B cell (primary cell): ENCODE data around the gene PTS. TPM values are rescaled to one million over a fixed set of nuclear protein-coding genes. Genes with fewer than 3 reads are reported as not detected.

ENCODE experiments used
- ATAC-seq: fragments of 200-7000 bp; cut with Tn5 transposase; one replicate; pipeline ENCODE4 v1.10.0; 2021; ENCODE audit warnings: low read depth, mild to moderate bottlenecking, moderate number of reproducible peaks, moderate library complexity
- CTCF ChIA-PET: fragments of 350-600 bp; sonication (Branson Sonifier 250); formaldehyde crosslinking; loops from one replicate; lab custom pipeline; 2021; ENCODE audit warnings: antibody characterized with exemption, inconsistent platforms; lab: Charles Lee
- POLR2A ChIA-PET: fragments of 350-600 bp; sonication (Branson Sonifier 250); formaldehyde crosslinking; loops from one replicate; lab custom pipeline; 2021; ENCODE audit warnings: antibody characterized with exemption; lab: Charles Lee
- DNase-seq: peaks from one replicate; pipeline ENCODE4 v3.0.0; 2013
- H2AFZ ChIP-seq: 2 replicates; pipeline ENCODE4 v1.6.1; 2012; ENCODE audit warnings: mild to moderate bottlenecking, low read depth, low read length; ENCODE audit not compliant: insufficient read depth, poor library complexity, severe bottlenecking
- H3K27ac ChIP-seq, 2 donors: 1 replicate in 1 of 2; 2 replicates in 1 of 2; pipeline ENCODE4 v1.5.1; 2012 to 2013; ENCODE audit warnings: low read length in 2 of 2, mild to moderate bottlenecking in 2 of 2, moderate library complexity in 1 of 2
- H3K27me3 ChIP-seq, 4 experiments: fragments of 200-600 bp in 1 of 4; sonication (generic) in 1 of 4; replicated peaks in 1 of 4; 1 replicate in 2 of 4; 2 replicates in 2 of 4; pipeline versions ENCODE4 v1.6.1 to v1.7.0; 2013 to 2016; ENCODE audit warnings: low read length in 3 of 4, mild to moderate bottlenecking in 2 of 4, mixed read lengths in 1 of 4, moderate library complexity in 1 of 4; ENCODE audit not compliant: insufficient read depth in 4 of 4, control insufficient read depth in 3 of 4; ENCODE audit errors: control extremely low read depth in 1 of 4
- H3K36me3 ChIP-seq, 2 experiments: replicated peaks in 1 of 2; 1 replicate in 1 of 2; 2 replicates in 1 of 2; pipeline versions ENCODE4 v1.6.1 to v1.7.1; 2013; ENCODE audit warnings: low read length in 1 of 2; ENCODE audit not compliant: insufficient read depth in 2 of 2, control insufficient read depth in 1 of 2; ENCODE audit errors: control extremely low read depth in 1 of 2, extremely low read depth in 1 of 2
- H3K4me1 ChIP-seq, 2 donors: fragments of 200-600 bp in 1 of 2; sonication (generic) in 1 of 2; 1 replicate in 1 of 2; 2 replicates in 1 of 2; pipeline versions ENCODE4 v1.5.1 to v1.6.1; 2013 to 2017; ENCODE audit warnings: low read length in 2 of 2; ENCODE audit not compliant: control insufficient read depth in 2 of 2, insufficient read depth in 2 of 2
- H3K4me2 ChIP-seq: replicated peaks from 2 replicates; pipeline ENCODE3; 2012; ENCODE audit warnings: mild to moderate bottlenecking, low read depth, low read length; ENCODE audit not compliant: poor library complexity, severe bottlenecking
- H3K4me3 ChIP-seq, 5 experiments: fragments of 200-600 bp in 1 of 5; sonication (generic) in 1 of 5; 1 replicate in 3 of 5; 2 replicates in 2 of 5; pipeline versions ENCODE4 v1.5.1 to v1.7.0; 2011 to 2016; ENCODE audit warnings: low read length in 4 of 5, mild to moderate bottlenecking in 4 of 5, low read depth in 2 of 5, control low read depth in 1 of 5, moderate library complexity in 1 of 5; ENCODE audit not compliant: insufficient read depth in 1 of 5; ENCODE audit errors: control extremely low read depth in 1 of 5, extremely low read depth in 1 of 5
- H3K79me2 ChIP-seq: fragments of 200-600 bp; sonication (generic); one replicate; pipeline ENCODE4 v1.6.0; 2016; ENCODE audit warnings: low read length; ENCODE audit not compliant: control insufficient read depth, insufficient read depth
- H3K9ac ChIP-seq: fragments of 200-600 bp; sonication (generic); 2 replicates; pipeline ENCODE4 v1.6.1; 2017; ENCODE audit warnings: mild to moderate bottlenecking, low read length, moderate library complexity
- H3K9me3 ChIP-seq, 3 donors: one replicate each; pipeline versions ENCODE4 v1.6.1 to v1.7.1; 2013; ENCODE audit warnings: low read length in 2 of 3; ENCODE audit not compliant: control insufficient read depth in 2 of 3, insufficient read depth in 1 of 3; ENCODE audit errors: control extremely low read depth in 1 of 3
- H4K20me1 ChIP-seq: 2 replicates; pipeline ENCODE4 v1.6.0; 2012; ENCODE audit warnings: mild to moderate bottlenecking, low read length; ENCODE audit not compliant: insufficient read depth, control insufficient read depth, poor library complexity, severe bottlenecking
- H3K27ac Mint-ChIP-seq: one replicate; pipeline ENCODE4 v1.8.0; 2021; ENCODE audit warnings: mixed read lengths
- H3K27me3 Mint-ChIP-seq: one replicate; pipeline ENCODE4 v1.8.0; 2021; ENCODE audit warnings: mixed read lengths
- H3K4me1 Mint-ChIP-seq: one replicate; pipeline ENCODE4 v1.8.0; 2021; ENCODE audit warnings: mixed read lengths
- H3K4me3 Mint-ChIP-seq: one replicate; pipeline ENCODE4 v1.8.0; 2021; ENCODE audit warnings: mixed read lengths
- H3K9me3 Mint-ChIP-seq: one replicate; pipeline ENCODE4 v1.8.0; 2022; ENCODE audit warnings: mixed read lengths; ENCODE audit not compliant: insufficient read depth
- EZH2 ChIP-seq: IDR thresholded peaks from 2 replicates; pipeline ENCODE4 v1.6.1; 2012; ENCODE audit warnings: borderline replicate concordance, low read depth, mild to moderate bottlenecking, moderate library complexity, low read length; ENCODE audit not compliant: insufficient read depth, poor library complexity, severe bottlenecking
- WGBS: methylation state at CpG from one replicate; pipeline ENCODE4 v1.1.5; 2013; ENCODE audit warnings: missing lambda C conversion rate; ENCODE audit not compliant: insufficient coverage; 5-methylcytosine and 5-hydroxymethylcytosine counted together
- intact Hi-C: fragments of 100-400 bp; cut with micrococcal nuclease; formaldehyde crosslinking; loops from one replicate; pipeline ENCODE4 v1.10.0; 2022
- polyA plus RNA-seq: library from polyadenylated mRNA; depleted of rRNA; stranded (reverse); fragments of >200 nt; gene quantifications from 2 replicates; pipeline ENCODE4 v1.2.3, GENCODE V29; 2012
- small RNA-seq: library from RNA; depleted of rRNA; stranded (forward); fragments of <200 nt; gene quantifications from one replicate; pipeline ENCODE3, GENCODE V24; 2012; ENCODE audit warnings: low replicate concordance, low read depth; ENCODE audit not compliant: insufficient read length
- total RNA-seq, 2 donors: library from RNA; stranded (reverse); fragments of 120-200 nt in 1 of 2; gene quantifications; 1 replicate in 1 of 2; 2 replicates in 1 of 2; pipeline versions ENCODE4 v1.2.3 to v1.2.4, GENCODE V29; 2013 to 2022
- TF ChIP-seq, protein P1 (sequence below): fragments of 200-600 bp; IDR thresholded peaks from one replicate; pipeline ENCODE4 v1.8.0; 2022; ENCODE audit warnings: antibody characterized with exemption, mild to moderate bottlenecking

PTS gene
- total and polyA plus RNA-seq, 2 donors (not counting 1 experiment from before 2014, with no cell fraction given) = 36.2 to 36.9 TPM

DNA sequence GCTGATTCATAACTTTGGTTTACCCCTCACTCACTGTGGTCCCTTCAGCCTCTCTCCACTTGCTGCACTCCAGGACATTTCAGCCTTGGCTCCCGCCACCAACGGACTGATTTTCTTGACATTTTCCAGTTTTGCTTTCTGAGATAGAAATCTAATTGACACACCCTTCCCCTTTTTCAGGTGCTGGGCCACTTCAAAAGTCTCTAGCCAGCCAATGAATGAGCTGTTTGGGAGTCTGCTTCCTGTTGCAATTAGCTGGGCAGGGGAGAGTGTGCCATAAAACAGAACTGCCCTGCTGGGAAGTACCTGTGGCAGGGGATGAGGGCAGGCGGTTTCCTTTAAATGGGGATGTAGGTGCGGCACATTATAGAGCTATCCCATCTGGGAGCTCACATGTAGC lies 55.5 kb downstream of the PTS start:
- H3K27ac Mint-ChIP-seq = no peak overlapping the region

More for the DNA sequence above, 55.5 kb downstream of the PTS start:
- H3K4me1 Mint-ChIP-seq = peaks cover 18% of the 10 kb centered on the region
- TF ChIP-seq, protein P1, sequence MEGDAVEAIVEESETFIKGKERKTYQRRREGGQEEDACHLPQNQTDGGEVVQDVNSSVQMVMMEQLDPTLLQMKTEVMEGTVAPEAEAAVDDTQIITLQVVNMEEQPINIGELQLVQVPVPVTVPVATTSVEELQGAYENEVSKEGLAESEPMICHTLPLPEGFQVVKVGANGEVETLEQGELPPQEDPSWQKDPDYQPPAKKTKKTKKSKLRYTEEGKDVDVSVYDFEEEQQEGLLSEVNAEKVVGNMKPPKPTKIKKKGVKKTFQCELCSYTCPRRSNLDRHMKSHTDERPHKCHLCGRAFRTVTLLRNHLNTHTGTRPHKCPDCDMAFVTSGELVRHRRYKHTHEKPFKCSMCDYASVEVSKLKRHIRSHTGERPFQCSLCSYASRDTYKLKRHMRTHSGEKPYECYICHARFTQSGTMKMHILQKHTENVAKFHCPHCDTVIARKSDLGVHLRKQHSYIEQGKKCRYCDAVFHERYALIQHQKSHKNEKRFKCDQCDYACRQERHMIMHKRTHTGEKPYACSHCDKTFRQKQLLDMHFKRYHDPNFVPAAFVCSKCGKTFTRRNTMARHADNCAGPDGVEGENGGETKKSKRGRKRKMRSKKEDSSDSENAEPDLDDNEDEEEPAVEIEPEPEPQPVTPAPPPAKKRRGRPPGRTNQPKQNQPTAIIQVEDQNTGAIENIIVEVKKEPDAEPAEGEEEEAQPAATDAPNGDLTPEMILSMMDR = no peak
- no peak for TF ChIP-seq EZH2
- peak overlapping the region; percentile 27 for H3K4me2 ChIP-seq
- H3K27me3 Mint-ChIP-seq = no peaks in the 10 kb centered on the region
- H2AFZ ChIP-seq = peak overlapping the region; percentile 27
- no peak overlapping the region for H3K9ac ChIP-seq
- no peak overlapping the region for H3K27ac ChIP-seq
- ChIA-PET POLR2A (no interaction called here), CTCF (interaction anchor here (0.7 to 19.7 kb wide), 8 partner anchors 10 to 1959 kb away, joined by 3 to 471 read pairs (median 16); partner anchors contain the start of gene PTS)
- peaks cover 0 to 2% (median 0%) of the 10 kb centered on the region in 4 experiments for H3K27me3 ChIP-seq
- peaks cover 7 to 15% of the 10 kb centered on the region in 2 donors for H3K4me1 ChIP-seq
- ATAC-seq (no peak), DNase-seq (no peak)
- H3K9me3 Mint-ChIP-seq = no peaks in the 10 kb centered on the region
- peak overlapping the region; percentile 50 for H3K4me3 Mint-ChIP-seq
- intact Hi-C loops = loop anchor here (10.0 kb wide), 1 partner anchor 1033 kb away; the partner anchor contains the start of gene TTC12
- no peaks in the 10 kb centered on the region for H4K20me1 ChIP-seq
- H3K9me3 ChIP-seq = no peaks in the 10 kb centered on the region
- H3K36me3 ChIP-seq = no peaks in the 10 kb centered on the region
- H3K4me3 ChIP-seq = no peak overlapping the region
- no peaks in the 10 kb centered on the region for H3K79me2 ChIP-seq
- 29% methylated on average over 2 of the region's 4 CpGs for WGBS

Small RNA genes lying within 50 kb of the gene (small RNA-seq; reads per million reads assigned to genes)
- not detected for gene MRPS36P4

Other genes starting within 250 kb of the PTS start
- gene DLAT, start 201.0 kb upstream of the PTS start, total RNA-seq = 19.8 and 21.1 TPM in 2 replicates
- 6.1 and 8.9 TPM in 2 replicates for gene DLAT, start 201.0 kb upstream of the PTS start, polyA plus RNA-seq
- gene PIH1D2, start 152.4 kb upstream of the PTS start, total RNA-seq = 0.22 and 0.67 TPM in 2 replicates
- 0.06 TPM in 1 of 2 replicates, not detected in the other for gene PIH1D2, start 152.4 kb upstream of the PTS start, polyA plus RNA-seq
- 22.8 and 23.4 TPM in 2 replicates for gene NKAPD1, start 152.1 kb upstream of the PTS start, total RNA-seq
- 4.5 and 5.4 TPM in 2 replicates for gene NKAPD1, start 152.1 kb upstream of the PTS start, polyA plus RNA-seq
- gene TIMM8B, start 139.7 kb upstream of the PTS start, total RNA-seq = 22.4 and 25.5 TPM in 2 replicates
- gene TIMM8B, start 139.7 kb upstream of the PTS start, polyA plus RNA-seq = 6.3 and 12.0 TPM in 2 replicates
- 55.0 and 57.7 TPM in 2 replicates for gene SDHD, start 139.6 kb upstream of the PTS start, total RNA-seq
- 33.5 and 43.0 TPM in 2 replicates for gene SDHD, start 139.6 kb upstream of the PTS start, polyA plus RNA-seq
- 0.58 and 0.67 TPM in 2 replicates for gene IL18, start 62.3 kb upstream of the PTS start, total RNA-seq
- 0.45 and 1.6 TPM in 2 replicates for gene IL18, start 62.3 kb upstream of the PTS start, polyA plus RNA-seq
- 0.47 TPM in 1 of 2 replicates, not detected in the other for gene TEX12, start 59.1 kb upstream of the PTS start, total RNA-seq
- gene TEX12, start 59.1 kb upstream of the PTS start, polyA plus RNA-seq = 0.10 and 0.36 TPM in 2 replicates
- 1.7 and 4.4 TPM in 2 replicates for gene BCO2, start 50.9 kb upstream of the PTS start, total RNA-seq
- gene BCO2, start 50.9 kb upstream of the PTS start, polyA plus RNA-seq = 1.8 TPM in 2 replicates
- not detected in 2 replicates for gene PLET1, start 34.4 kb downstream of the PTS start, total RNA-seq
- gene PLET1, start 34.4 kb downstream of the PTS start, polyA plus RNA-seq = not detected in 2 replicates